ENCODE measurements around the gene PDE6G.

Gene PDE6G

DNA sequence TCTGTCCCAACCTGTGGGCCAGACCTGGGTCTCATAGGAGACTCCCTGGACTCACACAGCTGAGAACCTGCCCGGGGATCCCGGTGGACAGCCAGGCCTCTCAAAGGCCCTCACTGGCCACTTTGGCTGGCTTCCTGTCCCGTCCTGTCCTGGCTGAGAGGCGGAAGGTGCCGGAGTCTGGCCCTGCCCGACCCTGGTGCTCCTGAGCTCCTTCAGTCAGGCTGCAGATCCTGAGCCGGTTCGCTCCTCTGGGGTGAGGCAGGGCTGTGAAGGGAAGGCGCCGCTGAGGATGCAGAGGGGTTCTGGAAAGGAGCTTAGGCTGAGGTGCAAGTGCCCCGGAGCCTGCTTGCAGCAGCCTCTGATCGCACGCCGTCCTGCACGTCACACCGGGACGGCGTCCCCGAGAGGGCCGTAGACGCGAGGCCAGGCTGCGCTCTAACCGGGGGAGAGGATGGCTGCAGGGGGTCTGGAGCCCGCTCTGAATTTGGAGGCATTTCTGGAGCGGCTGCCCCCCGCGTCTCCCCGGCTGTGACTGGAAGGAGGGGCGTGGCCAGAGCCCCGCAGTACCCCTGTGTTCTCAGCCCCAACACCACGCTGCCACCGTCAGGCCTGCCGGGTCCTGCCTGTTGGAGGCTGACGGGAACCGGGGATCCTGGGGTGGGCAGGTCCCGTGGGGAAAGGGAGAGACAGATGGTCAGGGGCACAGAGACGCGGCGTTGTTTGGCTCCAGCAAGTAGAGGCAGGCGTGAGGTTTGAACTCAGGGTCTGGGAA is 31.6 kb upstream of the PDE6G start:
- DNase-seq: no peak

DNA sequence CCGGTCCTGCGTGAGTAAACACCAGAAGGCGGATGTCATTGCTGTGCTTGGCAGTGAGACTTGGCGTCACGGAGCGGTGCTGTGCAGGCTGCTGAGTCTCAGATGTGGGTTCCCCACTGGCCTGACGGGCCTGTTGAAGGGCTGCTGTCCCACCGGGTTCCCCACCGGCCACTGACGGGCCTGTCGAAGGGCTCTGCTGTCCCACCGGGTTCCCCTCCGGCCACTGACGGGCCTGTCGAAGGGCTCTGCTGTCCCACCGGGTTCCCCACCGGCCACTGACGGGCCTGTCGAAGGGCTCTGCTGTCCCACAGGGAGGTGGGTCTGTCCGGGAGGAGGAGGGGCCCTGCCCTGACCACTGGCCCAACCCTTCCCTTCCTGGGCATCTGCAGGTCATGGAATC is 30.3 kb upstream of the PDE6G start:
- DNase-seq: no peak

DNA sequence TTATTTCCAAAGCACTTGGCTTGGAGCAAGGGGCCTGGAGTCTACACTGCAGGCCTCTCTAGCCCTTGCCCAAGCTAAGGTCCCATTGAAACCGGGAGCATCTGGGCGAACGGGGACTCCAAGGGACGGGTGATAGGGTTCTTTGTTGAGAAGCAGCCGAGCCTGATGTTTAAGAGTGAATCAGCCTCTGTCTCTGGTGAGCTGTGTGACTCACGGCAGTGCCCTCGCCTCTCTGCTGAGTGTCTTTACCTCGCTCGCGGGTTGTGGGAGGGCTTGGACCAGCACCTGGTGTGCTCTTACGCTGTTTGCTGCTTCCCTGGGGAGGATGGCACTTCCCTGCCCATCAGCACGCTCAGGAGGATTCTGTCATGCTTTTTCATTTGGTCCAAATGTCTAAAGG is 28.8 kb upstream of the PDE6G start:
- no peak for DNase-seq

- DNase-seq: peak in 1 of 2 donors; percentile 56
Measured at GRCh38 chr17:81684442-81684911, 28.1 kb upstream of the PDE6G start.

- peak; percentile 98 to 99 for DNase-seq
Measured at GRCh38 chr17:81683584-81684441, 27.5 kb upstream of the PDE6G start, which contains the start of the genes ARL16 and HGS. Gene ARL16, minus strand, starts transcription at chr17:81683797. Its CDS starts 44 bp downstream, at chr17:81683753. Gene HGS, plus strand, starts transcription at chr17:81684011. Its CDS starts 56 bp downstream, at chr17:81684067.

GRCh38 chr17:81683208-81683583 is 26.9 kb upstream of the PDE6G start:
- DNase-seq: no peak

GRCh38 chr17:81682565-81683207 is 26.3 kb upstream of the PDE6G start:
- no peak for DNase-seq

- no peak for DNase-seq
Measured at GRCh38 chr17:81681672-81682071, 25.3 kb upstream of the PDE6G start.

DNA sequence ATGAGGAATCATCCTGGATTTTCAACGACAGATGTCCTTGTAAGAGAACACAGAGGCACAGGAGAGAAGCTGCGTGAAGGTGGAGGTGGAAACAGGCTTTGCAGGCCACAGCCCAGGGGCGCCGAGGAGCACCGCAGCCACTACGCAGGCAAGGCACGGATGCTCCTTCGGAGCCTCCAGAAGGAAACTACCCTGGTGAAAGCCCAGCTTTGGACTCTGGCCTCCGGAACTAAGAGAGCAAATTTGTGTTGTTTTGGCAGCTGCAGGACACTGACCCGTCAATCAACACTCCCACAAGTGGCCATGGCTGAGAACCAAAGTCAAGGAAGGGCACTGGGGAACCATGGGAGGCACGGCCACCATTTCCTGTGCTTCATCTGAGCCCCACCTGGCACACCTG is 23.8 kb upstream of the PDE6G start:
- no peak for DNase-seq

- no peak for DNase-seq
Measured at GRCh38 chr17:81676906-81677305, 20.6 kb upstream of the PDE6G start.

DNA sequence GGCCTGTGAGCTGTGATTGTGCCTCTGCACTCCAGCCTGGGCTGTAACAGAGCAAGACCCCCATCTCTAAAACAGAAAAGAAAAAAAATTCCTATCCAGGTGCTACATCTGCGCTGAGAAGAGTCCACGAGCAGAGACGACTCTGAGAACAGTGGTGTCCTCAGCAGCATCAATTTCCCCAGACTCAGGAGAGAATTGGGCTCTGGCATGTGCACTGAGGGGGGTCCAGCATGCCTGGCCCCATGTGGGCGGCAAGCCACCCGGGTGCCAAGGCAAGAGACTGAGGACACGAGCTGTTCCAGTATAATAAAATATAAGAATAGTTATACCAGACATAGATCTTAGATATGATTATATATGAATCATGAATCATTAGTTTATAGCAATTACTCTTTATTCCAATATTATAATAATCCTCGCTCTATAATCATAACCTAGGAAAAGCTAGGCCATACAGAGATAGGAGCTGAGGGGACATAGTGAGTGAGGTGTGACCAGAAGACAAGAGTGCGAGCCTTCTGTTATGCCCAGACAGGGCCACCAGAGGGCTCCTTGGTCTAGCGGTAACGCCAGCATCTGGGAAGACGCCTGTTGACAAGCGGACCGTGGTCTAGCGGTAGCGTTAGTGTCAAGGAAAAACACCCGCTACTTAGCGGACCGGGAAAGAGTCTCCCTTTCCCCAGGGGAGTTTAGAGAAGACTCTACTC is 19.3 kb upstream of the PDE6G start:
- peak; percentile 39 to 41 for DNase-seq

- no peak for DNase-seq
Measured at GRCh38 chr17:81673561-81674258, 17.4 kb upstream of the PDE6G start.

DNA sequence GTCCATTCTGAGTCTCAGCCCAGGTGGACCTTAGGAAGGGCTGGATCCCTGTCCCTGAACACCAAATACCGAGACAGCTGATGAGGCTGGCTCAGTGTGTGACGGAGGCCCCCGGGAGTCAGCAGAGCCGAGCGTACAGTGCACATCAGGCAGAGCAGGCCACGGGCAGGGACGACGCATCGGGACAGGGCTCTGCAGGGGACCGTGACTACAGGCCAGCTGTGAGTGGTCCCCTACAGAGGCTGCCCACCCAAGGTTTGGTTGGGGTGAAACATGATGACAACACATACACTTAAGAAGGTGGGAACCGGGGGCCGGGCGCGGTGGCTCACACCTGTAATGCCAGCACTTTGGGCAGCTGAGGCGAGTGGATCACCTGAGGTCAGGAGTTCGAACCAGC is 16.6 kb upstream of the PDE6G start:
- no peak for DNase-seq

DNA sequence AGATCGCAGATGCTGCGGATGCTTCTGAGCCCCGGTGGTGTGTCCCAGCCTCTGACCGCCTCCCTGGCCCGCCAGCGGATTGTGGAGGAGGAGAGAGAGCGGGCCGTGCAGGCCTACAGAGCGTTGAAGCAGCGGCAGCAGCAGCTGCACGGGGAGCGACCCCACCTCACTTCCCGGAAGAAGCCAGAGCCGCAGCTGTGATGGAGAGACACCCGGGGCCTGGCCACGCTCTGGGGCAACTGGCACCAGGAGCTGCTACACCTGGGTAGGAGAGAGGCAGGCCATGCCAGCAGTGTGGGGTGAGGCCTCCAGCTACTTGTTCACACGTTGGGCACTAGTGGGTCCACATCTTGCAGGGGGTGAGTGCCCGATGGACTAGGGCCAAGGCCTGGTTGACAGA is 16.2 kb upstream of the PDE6G start:
- DNase-seq: no peak

DNA sequence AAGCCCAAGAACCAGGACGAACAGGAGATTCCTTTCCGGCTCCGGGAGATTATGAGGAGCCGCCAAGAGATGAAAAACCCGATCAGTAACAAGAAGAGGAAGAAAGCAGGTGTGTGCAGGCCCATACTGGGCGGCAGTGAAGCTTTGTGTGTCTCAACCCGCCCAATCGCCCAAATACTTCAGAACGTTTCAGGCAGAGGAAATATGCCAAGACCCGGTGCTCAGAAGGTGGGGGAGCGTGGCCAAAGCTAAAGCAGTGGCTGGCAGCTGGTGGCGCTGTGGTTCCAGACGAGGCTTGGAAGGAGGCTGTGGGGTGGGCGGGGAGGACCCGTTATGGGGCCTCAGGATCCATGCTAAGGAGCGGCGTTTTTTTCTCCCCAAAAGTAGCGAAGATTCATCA is 11.4 kb upstream of the PDE6G start:
- no peak for DNase-seq

DNA sequence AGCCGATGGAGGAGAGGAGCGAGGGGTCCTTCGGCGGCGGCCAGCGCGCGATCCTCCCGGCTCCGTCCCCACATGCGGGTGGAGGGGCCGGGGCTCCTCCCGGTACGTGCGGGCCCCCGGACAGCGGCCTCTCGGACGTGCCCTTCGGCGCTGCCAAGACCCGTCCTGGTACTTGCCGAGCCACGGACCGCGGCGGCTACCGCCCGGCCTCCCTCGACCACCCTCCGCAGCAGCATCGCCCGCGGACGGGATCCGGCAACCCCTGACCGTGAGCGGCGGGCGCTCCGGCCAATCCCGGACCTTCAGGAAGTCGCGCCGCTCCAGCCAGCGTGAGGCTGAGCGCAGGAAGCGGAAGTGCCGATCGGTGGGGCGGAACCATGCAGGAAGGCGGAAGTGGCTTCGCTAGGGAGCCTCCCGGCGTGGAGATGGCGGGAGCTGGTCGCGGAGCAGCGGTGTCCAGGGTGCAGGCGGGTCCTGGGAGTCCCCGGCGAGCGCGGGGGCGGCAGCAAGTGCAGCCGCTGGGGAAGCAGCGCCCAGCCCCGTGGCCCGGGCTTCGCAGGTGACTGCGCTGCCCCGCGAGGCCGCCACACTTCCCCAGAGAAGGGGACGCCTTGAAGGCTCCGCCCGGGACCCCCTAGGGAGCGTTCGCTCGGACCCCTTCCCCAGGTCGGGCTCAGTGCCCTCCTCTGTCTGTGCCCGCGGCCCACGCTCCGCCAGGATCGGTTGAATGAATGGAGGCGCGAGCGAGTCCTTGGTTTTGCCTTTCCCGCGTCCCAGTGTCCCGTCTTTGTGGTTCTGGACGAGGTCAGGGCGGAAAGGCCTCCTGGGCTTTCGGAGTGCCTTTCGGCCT is 10.2 kb upstream of the PDE6G start, which contains the start of the genes CCDC137 and OXLD1:
Gene CCDC137 (plus strand): TSS at position 396 of the 850 bp plus-strand sequence. CDS start 30 bp downstream, at position 426.
Gene OXLD1 (minus strand): TSS at position 264 of the 850 bp plus-strand sequence. CDS start 28 bp downstream, at position 236.
- DNase-seq: peak; percentile 91 to 92

GRCh38 chr17:81666092-81666341 is 9.7 kb upstream of the PDE6G start:
- DNase-seq: peak in 1 of 2 donors; percentile 19

DNA sequence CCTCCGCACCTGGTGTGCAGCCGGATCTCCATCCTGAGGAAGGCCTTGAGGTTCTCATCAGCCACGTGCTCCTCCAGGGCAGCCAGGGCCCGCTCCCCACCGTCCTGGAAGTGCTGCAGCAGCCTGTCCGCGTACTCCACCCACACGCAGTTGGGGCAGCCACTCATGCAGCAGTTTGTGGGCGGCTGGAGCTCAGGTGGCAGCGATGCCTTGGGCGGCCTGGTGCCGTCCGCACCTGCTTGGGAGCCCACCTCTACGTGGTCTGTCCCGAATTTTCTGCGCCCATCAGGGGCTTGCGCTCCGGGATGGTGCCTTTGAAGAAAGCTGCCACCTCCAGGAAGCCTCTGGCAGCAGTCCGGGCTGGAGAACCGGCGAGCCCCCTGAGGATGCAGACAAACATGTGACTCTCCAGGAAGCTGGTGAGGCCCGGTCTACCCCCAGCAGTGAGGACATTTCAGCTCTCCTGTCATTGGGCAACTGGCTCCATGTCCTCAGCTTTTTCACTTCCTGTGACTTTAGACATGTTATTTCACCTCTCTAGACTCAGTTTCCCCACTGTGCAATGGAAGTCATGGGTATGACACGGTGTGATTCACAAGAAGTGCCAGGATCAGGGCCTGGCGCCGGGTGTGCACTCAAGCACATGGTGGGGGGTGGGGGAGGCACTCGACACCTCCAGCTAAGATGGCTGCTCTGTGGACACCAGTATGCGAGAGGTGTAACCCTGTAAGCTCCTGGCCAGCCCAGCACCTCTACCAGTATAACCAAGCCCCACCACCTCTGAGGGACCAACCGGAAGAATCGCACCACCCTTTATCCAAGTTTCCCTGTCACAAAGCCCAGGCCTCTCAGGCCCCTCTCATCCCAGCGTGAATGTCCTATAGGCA is 9.1 kb upstream of the PDE6G start:
- peak; percentile 34 to 43 for DNase-seq

DNA sequence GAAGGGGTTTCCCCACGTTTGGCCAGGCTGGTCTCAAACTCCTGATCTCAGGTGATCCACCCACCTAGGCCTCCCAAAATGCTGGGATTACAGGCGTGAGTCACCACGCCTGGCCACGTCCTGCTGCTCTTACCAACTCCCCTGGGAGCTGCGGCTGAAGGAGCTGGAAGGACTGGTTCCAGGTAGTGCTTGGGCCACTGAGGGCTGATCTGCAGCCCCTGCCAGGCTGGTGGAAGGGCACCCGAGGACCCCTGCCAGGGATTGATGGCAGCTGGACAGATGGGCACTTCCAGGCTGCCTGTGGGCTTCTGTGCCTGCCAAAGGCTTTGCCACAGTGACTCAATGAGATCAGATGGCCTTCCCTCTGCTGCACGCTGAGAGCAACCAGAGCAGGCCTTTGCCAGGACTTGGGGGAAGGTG is 7.7 kb upstream of the PDE6G start:
- DNase-seq: no peak

- DNase-seq: no peak
Measured at GRCh38 chr17:81662002-81662401, 5.7 kb upstream of the PDE6G start.
